Nephron progenitor cell (in vitro differentiated cells): ENCODE measurements around the gene PTPRR.

Experiments used
- DNase-seq: peaks from one replicate; pipeline ENCODE4 v3.0.0; 2021
- H3K27ac Mint-ChIP-seq: 2 replicates; pipeline ENCODE4 v1.8.0; 2021; ENCODE audit warnings: mild to moderate bottlenecking, moderate library complexity, mixed read lengths
- H3K27me3 Mint-ChIP-seq: 2 replicates; pipeline ENCODE4 v1.8.0; 2021; ENCODE audit warnings: mild to moderate bottlenecking, low read depth, mixed read lengths; ENCODE audit not compliant: poor library complexity
- H3K36me3 Mint-ChIP-seq: 2 replicates; pipeline ENCODE4 v1.8.0; 2021; ENCODE audit warnings: low read depth, mixed read lengths
- H3K4me1 Mint-ChIP-seq: 2 replicates; pipeline ENCODE4 v1.8.0; 2021; ENCODE audit warnings: mixed read lengths
- H3K4me3 Mint-ChIP-seq: 2 replicates; pipeline ENCODE4 v1.8.0; 2021; ENCODE audit warnings: mild to moderate bottlenecking, moderate library complexity, mixed read lengths
- H3K9me3 Mint-ChIP-seq: 2 replicates; pipeline ENCODE4 v1.8.0; 2021; ENCODE audit warnings: mild to moderate bottlenecking, moderate library complexity, mixed read lengths
- TF ChIP-seq, protein P1 (sequence below): fragments of 200-600 bp; sonication (generic); IDR thresholded peaks from 2 replicates; pipeline ENCODE4 v1.5.0; 2021; ENCODE audit warnings: antibody characterized with exemption

PTPRR gene

DNA sequence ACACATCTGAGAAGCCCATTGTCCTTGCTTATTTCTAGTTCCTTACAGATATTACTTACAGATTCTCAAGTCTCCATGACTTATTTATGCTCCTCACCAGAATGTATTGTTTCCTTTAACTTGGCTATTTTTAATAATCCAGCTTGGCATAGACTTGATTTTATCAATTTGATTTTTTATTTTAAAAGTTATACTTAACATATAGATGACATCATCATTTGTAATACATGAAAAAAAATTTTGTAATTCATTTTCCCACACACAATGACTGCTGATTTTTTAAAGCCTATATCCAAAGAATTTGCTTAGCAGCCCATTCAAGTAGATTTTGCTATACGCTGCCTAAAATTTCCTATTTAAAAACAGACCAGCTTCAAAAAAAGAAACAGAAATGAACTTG is 39.8 kb downstream of the PTPRR start:
- Mint-ChIP-seq H3K4me3 (no peak overlapping the region), H3K4me1 (no peaks in the 10 kb centered on the region), H3K27me3 (no peaks in the 10 kb centered on the region), H3K36me3 (no peaks in the 10 kb centered on the region), H3K9me3 (no peaks in the 10 kb centered on the region), H3K27ac (no peak overlapping the region)
- TF ChIP-seq, protein P1, sequence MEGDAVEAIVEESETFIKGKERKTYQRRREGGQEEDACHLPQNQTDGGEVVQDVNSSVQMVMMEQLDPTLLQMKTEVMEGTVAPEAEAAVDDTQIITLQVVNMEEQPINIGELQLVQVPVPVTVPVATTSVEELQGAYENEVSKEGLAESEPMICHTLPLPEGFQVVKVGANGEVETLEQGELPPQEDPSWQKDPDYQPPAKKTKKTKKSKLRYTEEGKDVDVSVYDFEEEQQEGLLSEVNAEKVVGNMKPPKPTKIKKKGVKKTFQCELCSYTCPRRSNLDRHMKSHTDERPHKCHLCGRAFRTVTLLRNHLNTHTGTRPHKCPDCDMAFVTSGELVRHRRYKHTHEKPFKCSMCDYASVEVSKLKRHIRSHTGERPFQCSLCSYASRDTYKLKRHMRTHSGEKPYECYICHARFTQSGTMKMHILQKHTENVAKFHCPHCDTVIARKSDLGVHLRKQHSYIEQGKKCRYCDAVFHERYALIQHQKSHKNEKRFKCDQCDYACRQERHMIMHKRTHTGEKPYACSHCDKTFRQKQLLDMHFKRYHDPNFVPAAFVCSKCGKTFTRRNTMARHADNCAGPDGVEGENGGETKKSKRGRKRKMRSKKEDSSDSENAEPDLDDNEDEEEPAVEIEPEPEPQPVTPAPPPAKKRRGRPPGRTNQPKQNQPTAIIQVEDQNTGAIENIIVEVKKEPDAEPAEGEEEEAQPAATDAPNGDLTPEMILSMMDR: no peak
- DNase-seq: no peak

- DNase-seq: no peak
- no peaks in the 10 kb centered on the region for H3K9me3 Mint-ChIP-seq
- H3K4me1 Mint-ChIP-seq: no peaks in the 10 kb centered on the region
- no peak overlapping the region for H3K27ac Mint-ChIP-seq
- H3K4me3 Mint-ChIP-seq: no peak overlapping the region
- TF ChIP-seq, protein P1: no peak
- H3K36me3 Mint-ChIP-seq: no peaks in the 10 kb centered on the region
- no peaks in the 10 kb centered on the region for H3K27me3 Mint-ChIP-seq
Measured at GRCh38 chr12:70876952-70877351, 43.6 kb downstream of the PTPRR start.

GRCh38 chr12:70875628-70876027 is 44.9 kb downstream of the PTPRR start:
- Mint-ChIP-seq H3K4me1 (no peaks in the 10 kb centered on the region), H3K27me3 (no peaks in the 10 kb centered on the region), H3K9me3 (no peaks in the 10 kb centered on the region), H3K27ac (no peak overlapping the region), H3K36me3 (no peaks in the 10 kb centered on the region), H3K4me3 (no peak overlapping the region)
- TF ChIP-seq, protein P1: no peak
- no peak for DNase-seq

DNA sequence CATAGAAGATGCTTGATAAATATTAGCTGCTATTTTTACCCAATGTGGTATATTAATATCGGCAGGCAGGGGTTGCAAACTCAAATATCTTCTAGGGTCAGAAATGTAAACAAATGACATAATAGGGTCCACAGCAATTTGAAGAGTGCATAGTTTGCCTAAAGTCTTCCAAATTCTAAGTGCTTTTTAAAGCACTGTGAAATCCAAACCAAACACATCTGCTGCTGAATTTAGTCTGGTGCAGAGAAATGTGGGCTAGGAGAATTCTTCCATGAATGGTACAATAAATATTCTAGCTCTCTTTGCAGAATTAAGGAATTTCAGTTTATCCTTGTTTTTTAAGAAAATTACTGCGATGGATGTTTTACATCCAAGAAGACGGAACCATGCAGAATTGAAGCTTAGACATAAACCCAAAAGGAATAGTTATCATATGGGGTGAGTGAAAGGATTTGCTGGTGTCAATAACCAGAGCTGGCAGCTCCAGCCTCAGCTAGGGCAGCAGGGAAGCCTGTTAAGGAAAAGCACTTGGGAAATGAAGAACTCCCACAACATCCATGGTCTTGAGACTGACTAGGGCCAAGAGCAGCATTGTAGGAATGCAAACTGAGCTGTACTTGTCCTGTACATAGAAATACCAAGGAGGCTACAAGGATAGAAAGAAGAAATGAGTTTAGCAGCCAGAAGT is 65.5 kb downstream of the PTPRR start:
- Mint-ChIP-seq H3K27me3 (peaks cover 8% of the 10 kb centered on the region), H3K27ac (no peak overlapping the region), H3K4me3 (no peak overlapping the region), H3K9me3 (no peaks in the 10 kb centered on the region), H3K4me1 (peaks cover 5% of the 10 kb centered on the region), H3K36me3 (no peaks in the 10 kb centered on the region)
- DNase-seq: no peak
- TF ChIP-seq, protein P1: no peak

GRCh38 chr12:70854138-70854537 is 66.4 kb downstream of the PTPRR start:
- Mint-ChIP-seq H3K27ac (no peak overlapping the region), H3K9me3 (no peaks in the 10 kb centered on the region), H3K4me1 (peaks cover 5% of the 10 kb centered on the region), H3K36me3 (no peaks in the 10 kb centered on the region), H3K4me3 (no peak overlapping the region), H3K27me3 (peaks cover 8% of the 10 kb centered on the region)
- TF ChIP-seq, protein P1: no peak
- no peak for DNase-seq

- Mint-ChIP-seq H3K27me3 (peaks cover 8% of the 10 kb centered on the region), H3K9me3 (no peaks in the 10 kb centered on the region), H3K4me1 (peaks cover 5% of the 10 kb centered on the region), H3K27ac (no peak overlapping the region), H3K36me3 (no peaks in the 10 kb centered on the region), H3K4me3 (no peak overlapping the region)
- TF ChIP-seq, protein P1: no peak
- DNase-seq: no peak
Measured at GRCh38 chr12:70853326-70853725, 67.2 kb downstream of the PTPRR start.
